Activated gamma-delta T cell treated with Interleukin-2 at 50 U/mL for 16 hours (primary cell): ENCODE measurements around the gene TAAR8.
"Not testable (repeated sequence)": the region's sequence is repeated elsewhere in the genome, so short reads cannot be mapped to it uniquely, and the experiment has no call there.

ENCODE experiments used
- DNase-seq: peaks from one replicate; pipeline ENCODE4 v3.0.0-alpha.2; 2020

Gene TAAR8

GRCh38 chr6:132548746-132549463 is 3.6 kb upstream of the TAAR8 start:
- no peak for DNase-seq

DNA sequence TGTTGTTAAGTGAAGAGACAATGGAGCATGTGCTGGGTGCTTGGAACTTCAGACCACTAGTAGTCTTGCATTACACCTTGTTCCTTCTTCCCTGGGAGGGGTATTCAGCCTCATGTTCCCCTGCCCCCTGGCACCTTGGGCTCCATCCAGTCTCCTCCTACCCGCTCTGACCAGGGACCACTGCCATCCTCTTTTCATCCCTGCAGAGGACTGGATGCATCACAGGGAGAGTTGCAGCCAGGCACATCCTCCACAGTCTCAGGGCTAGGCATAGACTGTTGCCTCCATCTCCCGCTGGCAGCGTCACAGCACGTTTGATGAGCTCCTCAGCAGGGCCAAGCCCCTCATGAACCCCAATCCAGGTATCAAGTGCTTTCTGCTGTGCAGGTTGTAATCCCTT is 1.3 kb upstream of the TAAR8 start:
- no peak for DNase-seq

- DNase-seq, result not testable (repeated sequence)
Observed at GRCh38 chr6:132560087-132560486, 7.6 kb downstream of the TAAR8 start.

DNA sequence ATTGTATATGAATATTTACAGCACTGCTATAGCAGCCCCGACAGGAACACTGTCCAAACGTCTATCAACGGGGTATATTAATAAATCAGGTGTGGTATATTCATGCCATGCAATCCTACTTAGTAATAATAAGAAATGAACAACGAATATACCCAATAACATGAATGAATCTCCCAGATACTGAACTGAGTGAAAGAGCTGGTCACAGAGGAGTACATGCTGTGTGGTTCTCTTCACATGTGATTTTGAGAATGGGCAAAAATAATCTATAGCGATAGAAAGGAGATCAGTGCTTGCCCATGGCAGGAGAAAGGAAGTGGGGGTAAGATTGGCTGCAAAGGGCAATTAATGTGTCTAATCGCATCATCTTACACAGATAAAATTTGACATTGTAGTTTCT is 13.9 kb downstream of the TAAR8 start:
- DNase-seq, result no peak

GRCh38 chr6:132567566-132567965 is 15.1 kb downstream of the TAAR8 start:
- no peak for DNase-seq

- no peak for DNase-seq
Observed at GRCh38 chr6:132568611-132569010, 16.1 kb downstream of the TAAR8 start.

DNA sequence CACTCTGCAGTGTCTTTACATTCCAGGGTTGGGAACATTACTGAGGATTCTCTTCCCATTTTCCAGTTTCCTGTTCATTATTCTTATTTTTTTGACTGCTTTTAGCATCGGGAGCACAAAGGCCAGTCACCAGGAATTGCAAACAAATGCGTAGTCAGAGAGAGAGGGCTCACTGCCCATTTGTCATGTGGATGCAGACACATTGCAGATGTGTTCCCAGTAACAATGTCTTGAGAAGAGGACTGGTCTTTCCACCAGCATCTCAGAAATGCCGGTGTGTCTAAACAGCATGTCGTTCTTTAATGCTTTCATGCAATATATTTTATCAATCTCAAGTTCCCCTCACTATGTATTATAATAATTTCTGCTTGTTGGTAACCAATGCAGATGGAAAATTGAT is 16.7 kb downstream of the TAAR8 start:
- DNase-seq, result no peak

GRCh38 chr6:132570221-132570777 is 17.8 kb downstream of the TAAR8 start, which contains the start of gene TAAR6:
TAAR6 (plus strand) TSS chr6:132570322; CDS start chr6:132570322, 0 bp downstream.
- DNase-seq, result no peak

GRCh38 chr6:132571774-132572173 is 19.3 kb downstream of the TAAR8 start:
- no peak for DNase-seq

DNA sequence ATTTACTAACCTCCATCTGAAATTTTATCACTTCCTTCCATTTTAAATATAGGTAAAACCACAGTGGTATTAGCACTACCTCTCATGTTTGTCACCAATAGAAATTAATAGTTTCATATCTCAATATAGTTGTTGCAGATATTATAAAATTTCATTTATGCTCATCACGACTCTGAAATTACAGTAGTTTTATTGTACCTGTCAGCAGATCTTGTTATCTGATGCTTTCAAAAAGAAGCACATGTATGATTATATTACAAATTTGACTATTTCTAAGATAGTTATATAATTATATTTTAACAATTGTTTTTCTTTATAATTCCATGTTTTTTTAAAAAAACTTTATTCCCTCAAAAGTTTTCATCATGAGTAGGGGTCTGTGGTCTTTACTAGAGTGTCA is 32.2 kb downstream of the TAAR8 start:
- no peak for DNase-seq

DNA sequence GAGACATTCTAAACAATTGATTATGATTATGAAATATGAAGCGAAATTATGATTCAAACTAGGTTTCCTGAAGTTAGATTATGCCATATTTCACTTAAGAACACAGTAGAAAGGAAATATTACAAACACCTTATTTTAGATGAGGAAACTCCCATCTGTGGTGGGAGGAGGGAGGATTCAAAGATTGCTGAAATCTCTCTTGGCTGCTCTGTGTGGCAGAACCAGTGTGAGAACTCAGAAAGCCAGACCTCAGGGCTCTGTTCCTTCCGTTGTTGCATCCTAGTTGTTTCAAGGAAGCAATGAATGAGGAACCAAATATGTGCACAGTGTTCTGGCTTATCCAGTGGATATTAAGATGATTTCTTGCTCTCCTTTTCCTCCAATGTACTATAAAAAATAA is 35.0 kb downstream of the TAAR8 start:
- no peak for DNase-seq

GRCh38 chr6:132589454-132589853 is 37.0 kb downstream of the TAAR8 start, which contains the start of gene TAAR5:
TAAR5 (minus strand) TSS chr6:132589741; CDS start chr6:132589686, 55 bp downstream.
- no peak for DNase-seq

GRCh38 chr6:132590362-132590761 is 37.9 kb downstream of the TAAR8 start:
- no peak for DNase-seq

DNA sequence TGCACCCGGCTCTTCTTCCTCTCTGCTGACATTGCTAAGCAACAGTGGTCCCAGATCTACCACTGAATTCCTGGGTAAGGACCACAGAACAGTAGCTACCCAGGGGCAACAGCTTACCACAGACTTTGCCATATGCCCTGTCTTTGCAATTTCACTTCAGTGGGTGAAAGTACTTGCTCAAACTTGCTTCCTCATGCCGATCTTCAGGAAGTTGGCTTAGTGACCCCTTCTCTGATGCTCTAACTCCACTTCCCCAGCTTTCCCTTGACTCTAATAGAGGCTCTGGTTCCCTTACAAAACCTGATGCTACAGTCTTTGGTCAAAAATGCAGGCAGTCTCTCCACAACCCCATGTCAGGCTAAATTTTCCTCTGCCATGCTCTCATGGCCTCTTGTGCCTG is 40.4 kb downstream of the TAAR8 start:
- no peak for DNase-seq

GRCh38 chr6:132596201-132596600 is 43.7 kb downstream of the TAAR8 start:
- no peak for DNase-seq

- no peak for DNase-seq
Observed at GRCh38 chr6:132598473-132598872, 46.0 kb downstream of the TAAR8 start.

- DNase-seq, result not testable (repeated sequence)
Observed at GRCh38 chr6:132600900-132601299, 48.4 kb downstream of the TAAR8 start.
